Gastroesophageal sphincter (tissue), 4 donors: Measurements from ENCODE around the gene PNCK. TPM values are rescaled to one million over a fixed set of nuclear protein-coding genes. Genes with fewer than 3 reads are reported as not detected.
A peak's percentile ranks its signal among the peaks of the same experiment; 100 is the strongest.

ENCODE experiments used
- ATAC-seq: fragments of 150-250 bp; one replicate; pipeline ENCODE4 v1.9.1; 2016; ENCODE audit warnings: mild to moderate bottlenecking, moderate library complexity
- H3K27ac ChIP-seq, 4 donors: fragments of 200-600 bp; sonication (generic) in 3 of 4; 1 replicate in 3 of 4; 2 replicates in 1 of 4; pipeline ENCODE4 v1.5.1; 2016 to 2019
- H3K27me3 ChIP-seq: fragments of 200-600 bp; sonication (generic); one replicate; pipeline ENCODE4 v1.5.1; 2019
- H3K36me3 ChIP-seq, 2 donors: fragments of 200-600 bp; sonication (generic); one replicate each; pipeline ENCODE4 v1.5.1; 2019; ENCODE audit warnings: control low read depth in 1 of 2
- H3K4me1 ChIP-seq, 3 donors: fragments of 200-600 bp; sonication (generic); 1 replicate in 2 of 3; 2 replicates in 1 of 3; pipeline ENCODE4 v1.5.1; 2016 to 2019; ENCODE audit warnings: control low read depth in 2 of 3
- H3K4me3 ChIP-seq, 2 donors: fragments of 200-600 bp; sonication (generic); one replicate each; pipeline ENCODE4 v1.5.1; 2019; ENCODE audit warnings: mild to moderate bottlenecking in 1 of 2, moderate library complexity in 1 of 2
- H3K9me3 ChIP-seq, 3 donors: fragments of 200-600 bp; sonication (generic); one replicate each; pipeline ENCODE4 v1.5.1; 2017 to 2019; ENCODE audit warnings: control low read depth in 2 of 3
- EP300 ChIP-seq: sonication (generic); formaldehyde crosslinking; IDR thresholded peaks from one replicate; pipeline ENCODE4 v1.6.1; 2017; ENCODE audit warnings: antibody characterized with exemption, mild to moderate bottlenecking
- POLR2A ChIP-seq, 2 donors: fragments of 450-650 bp; IDR thresholded peaks; one replicate each; pipeline ENCODE4 v1.6.1; 2017; ENCODE audit warnings: antibody characterized with exemption in 2 of 2, mild to moderate bottlenecking in 2 of 2, moderate library complexity in 1 of 2
- POLR2AphosphoS5 ChIP-seq: sonication (generic); formaldehyde crosslinking; IDR thresholded peaks from one replicate; pipeline ENCODE4 v1.6.1; 2017; ENCODE audit warnings: antibody characterized with exemption
- WGBS, 2 donors: methylation state at CpG; one replicate each; pipeline ENCODE4 v1.1.5; 2018; ENCODE audit warnings: low coverage in 1 of 2; 5-methylcytosine and 5-hydroxymethylcytosine counted together
- total RNA-seq, 4 donors: library from RNA; depleted of rRNA; stranded (reverse); fragments of >200 nt; gene quantifications; one replicate each; pipeline ENCODE4 v1.1.0, GENCODE V29; 2016
- TF ChIP-seq, protein P1 (sequence below), 4 experiments: fragments of 200-600 bp in 2 of 4; fragments of 450-650 bp in 2 of 4; sonication (generic) in 1 of 4; IDR thresholded peaks; one replicate each; pipeline ENCODE4 v1.5.1; 2017 to 2019; ENCODE audit warnings: antibody characterized with exemption in 4 of 4, mild to moderate bottlenecking in 2 of 4, moderate library complexity in 2 of 4

The PNCK gene
- total RNA-seq, 4 donors from 2014 or later, result 14.4 to 55.9 (median 30.1) TPM

- Histone ChIP-seq H3K27ac (no peak overlapping the region), H3K4me3 (no peak overlapping the region), H3K9me3 (no peaks in the 10 kb centered on the region), H3K36me3 (peaks cover 0 to 71% of the 10 kb centered on the region in 2 donors), H3K4me1 (peaks cover 0 to 6% (median 3%) of the 10 kb centered on the region in 3 donors), H3K27me3 (no peaks in the 10 kb centered on the region)
- TF ChIP-seq, protein P1, sequence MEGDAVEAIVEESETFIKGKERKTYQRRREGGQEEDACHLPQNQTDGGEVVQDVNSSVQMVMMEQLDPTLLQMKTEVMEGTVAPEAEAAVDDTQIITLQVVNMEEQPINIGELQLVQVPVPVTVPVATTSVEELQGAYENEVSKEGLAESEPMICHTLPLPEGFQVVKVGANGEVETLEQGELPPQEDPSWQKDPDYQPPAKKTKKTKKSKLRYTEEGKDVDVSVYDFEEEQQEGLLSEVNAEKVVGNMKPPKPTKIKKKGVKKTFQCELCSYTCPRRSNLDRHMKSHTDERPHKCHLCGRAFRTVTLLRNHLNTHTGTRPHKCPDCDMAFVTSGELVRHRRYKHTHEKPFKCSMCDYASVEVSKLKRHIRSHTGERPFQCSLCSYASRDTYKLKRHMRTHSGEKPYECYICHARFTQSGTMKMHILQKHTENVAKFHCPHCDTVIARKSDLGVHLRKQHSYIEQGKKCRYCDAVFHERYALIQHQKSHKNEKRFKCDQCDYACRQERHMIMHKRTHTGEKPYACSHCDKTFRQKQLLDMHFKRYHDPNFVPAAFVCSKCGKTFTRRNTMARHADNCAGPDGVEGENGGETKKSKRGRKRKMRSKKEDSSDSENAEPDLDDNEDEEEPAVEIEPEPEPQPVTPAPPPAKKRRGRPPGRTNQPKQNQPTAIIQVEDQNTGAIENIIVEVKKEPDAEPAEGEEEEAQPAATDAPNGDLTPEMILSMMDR (IDR thresholded peaks at IDR 0.05), result no peak
- TF ChIP-seq POLR2AphosphoS5, result no peak
- no peak for TF ChIP-seq POLR2A (IDR thresholded peaks at IDR 0.05)
- TF ChIP-seq EP300, result no peak
- ATAC-seq, result no peak
- WGBS, 2 donors, result 86 to 87% methylated on average over 5 of the region's 9 CpGs
Measured at GRCh38 chrX:153717445-153717844, 43.8 kb upstream of the PNCK start.

DNA sequence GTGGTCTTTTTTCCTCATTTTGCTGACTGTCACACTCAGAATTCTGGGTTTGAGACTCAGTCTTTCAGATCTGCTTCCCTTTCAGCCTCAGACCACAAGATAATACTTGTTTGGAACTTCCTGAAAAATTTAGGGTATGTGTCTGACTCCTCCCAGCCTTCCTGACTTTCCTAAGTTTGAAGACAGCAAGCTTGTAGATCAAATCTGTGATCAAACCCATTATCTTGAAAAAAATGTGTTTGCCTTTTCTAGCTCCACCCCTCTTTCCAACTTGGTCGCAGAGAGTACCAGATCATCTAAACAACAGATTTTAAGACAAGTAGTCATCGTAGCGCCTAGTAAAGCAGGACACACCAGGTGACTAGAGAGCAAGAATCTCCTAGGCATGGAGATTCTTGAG lies 40.6 kb upstream of the PNCK start:
- no peak overlapping the region for H3K27ac ChIP-seq
- no peaks in the 10 kb centered on the region for H3K4me1 ChIP-seq
- peaks cover 0 to 75% of the 10 kb centered on the region in 2 donors for H3K36me3 ChIP-seq
- no peaks in the 10 kb centered on the region for H3K27me3 ChIP-seq
- WGBS, 2 donors, result 72% methylated on average over 3 of the region's 3 CpGs; no CpG with 5 or more reads in 1 of the 2 donors
- no peak for TF ChIP-seq EP300
- H3K4me3 ChIP-seq, result no peak overlapping the region
- no peak for ATAC-seq
- no peaks in the 10 kb centered on the region for H3K9me3 ChIP-seq

DNA sequence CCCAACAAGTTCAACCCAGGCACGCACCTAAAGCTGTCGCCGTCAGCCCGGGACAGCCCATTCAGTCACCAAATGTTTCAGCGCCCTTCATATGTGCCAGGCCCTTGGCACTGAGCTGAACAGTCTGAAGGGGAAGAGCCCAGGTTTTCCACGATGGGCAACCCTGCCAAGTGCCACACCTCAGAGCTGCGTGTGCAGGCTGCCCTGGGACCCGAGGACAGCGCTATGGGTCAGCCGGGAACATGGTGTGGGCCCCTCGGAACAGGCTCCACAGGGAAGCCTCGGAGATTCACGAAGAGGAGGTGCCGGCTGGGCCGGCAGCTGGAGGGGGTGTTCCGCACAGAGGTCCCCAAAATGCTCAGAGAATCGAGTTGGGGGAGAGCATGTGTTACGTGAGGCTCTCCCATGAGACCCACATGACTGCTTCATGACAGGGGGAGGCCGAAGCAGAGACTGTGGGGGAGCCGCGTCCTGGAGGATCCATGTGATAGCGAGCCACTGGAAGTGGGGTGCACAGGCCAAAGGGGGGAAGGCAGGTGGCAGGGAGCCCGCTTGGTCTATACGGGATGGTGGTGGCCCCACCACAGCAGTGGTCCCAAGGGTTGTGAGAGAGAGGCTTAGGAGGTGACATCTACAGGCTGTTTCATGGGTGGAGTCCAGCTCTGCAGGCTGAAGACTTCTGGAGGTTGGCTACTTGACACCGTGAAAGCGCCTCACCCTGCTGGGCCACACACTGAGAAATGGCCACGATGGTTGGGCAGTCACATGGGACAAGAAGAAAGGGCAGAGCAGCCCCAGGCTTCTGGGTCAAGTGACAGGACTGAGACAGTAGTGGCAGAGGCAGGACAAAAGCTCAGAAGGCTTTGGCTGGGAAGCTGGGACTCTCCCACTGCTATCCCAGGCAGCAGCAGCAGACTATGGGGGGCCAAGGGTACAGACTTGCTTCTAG lies 36.4 kb upstream of the PNCK start:
- Histone ChIP-seq H3K27me3 (no peaks in the 10 kb centered on the region), H3K4me1 (peaks cover 0 to 26% (median 0%) of the 10 kb centered on the region in 3 donors), H3K4me3 (no peak overlapping the region), H3K27ac (no peak overlapping the region), H3K9me3 (no peaks in the 10 kb centered on the region), H3K36me3 (peaks cover 0 to 47% of the 10 kb centered on the region in 2 donors)
- TF ChIP-seq, protein P1 (IDR thresholded peaks at IDR 0.05), result no peak
- TF ChIP-seq POLR2A (IDR thresholded peaks at IDR 0.05), result no peak
- TF ChIP-seq EP300, result no peak
- TF ChIP-seq POLR2AphosphoS5, result no peak
- 92% methylated on average over 5 of the region's 27 CpGs; no CpG with 5 or more reads in 1 of the 2 donors for WGBS, 2 donors
- ATAC-seq, result no peak

- ATAC-seq, result peak; percentile 83
- H3K27ac ChIP-seq, result peak overlapping the region in 1 of 4 donors; percentile 17
- no peak overlapping the region for H3K4me3 ChIP-seq
- peaks cover 0 to 36% of the 10 kb centered on the region in 2 donors for H3K36me3 ChIP-seq
- H3K4me1 ChIP-seq, result peaks cover 0 to 42% (median 0%) of the 10 kb centered on the region in 3 donors
- H3K9me3 ChIP-seq, result no peaks in the 10 kb centered on the region
- TF ChIP-seq, protein P1 (IDR thresholded peaks at IDR 0.05), result peak in 3 of 4 experiments; percentile 70 to 78 (median 76)
- TF ChIP-seq POLR2AphosphoS5 (peak; percentile 6), POLR2A (IDR thresholded peaks at IDR 0.05) (no peak), EP300 (no peak)
- H3K27me3 ChIP-seq, result no peaks in the 10 kb centered on the region
- WGBS, 2 donors, result no CpG with 5 or more reads among the region's 13 CpGs
Measured at GRCh38 chrX:153708415-153708814, 34.8 kb upstream of the PNCK start.

GRCh38 chrX:153707406-153707805 lies 33.8 kb upstream of the PNCK start:
- no CpG with 5 or more reads among the region's 6 CpGs for WGBS, 2 donors
- no peak for TF ChIP-seq EP300
- Histone ChIP-seq H3K27ac (no peak overlapping the region), H3K4me3 (no peak overlapping the region), H3K4me1 (peaks cover 0 to 52% (median 3%) of the 10 kb centered on the region in 3 donors), H3K27me3 (no peaks in the 10 kb centered on the region), H3K36me3 (peaks cover 0 to 36% of the 10 kb centered on the region in 2 donors), H3K9me3 (no peaks in the 10 kb centered on the region)
- ATAC-seq, result no peak
